ENCODE measurements around the gene HDLBP.

The HDLBP gene

DNA sequence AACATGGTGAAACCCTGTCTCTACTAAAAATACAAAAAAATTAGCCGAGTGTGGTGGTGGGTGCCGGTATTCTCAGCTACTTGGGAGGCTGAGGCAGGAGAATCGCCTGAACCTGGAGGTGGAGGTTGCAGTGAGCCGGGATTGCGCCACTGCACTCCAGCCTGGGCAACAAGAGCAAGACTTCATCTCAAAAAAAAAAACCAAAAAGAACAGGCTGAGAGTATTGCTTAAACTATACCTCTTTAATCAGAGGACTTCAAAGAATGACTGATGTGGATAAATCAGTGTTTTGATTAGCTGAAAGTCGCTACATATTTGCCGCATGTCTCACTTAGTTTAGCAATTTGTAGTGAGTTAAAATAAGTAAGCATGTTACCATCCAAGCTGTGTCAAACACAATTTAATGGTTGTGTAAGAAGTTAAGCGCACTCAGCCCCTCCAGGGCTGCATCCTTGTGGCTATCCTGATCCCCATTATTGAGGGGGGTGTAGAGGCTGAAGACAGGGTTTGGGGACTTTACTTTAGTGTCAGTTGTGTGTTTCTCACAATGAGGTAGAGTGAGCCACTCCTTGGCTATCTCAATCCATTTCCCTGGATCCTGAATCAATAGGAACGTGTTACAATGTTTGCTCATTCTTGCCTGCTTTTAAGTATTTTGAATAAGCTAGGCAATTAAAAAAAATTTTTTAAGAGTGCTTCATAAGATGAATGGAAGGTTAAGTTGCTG lies 29.6 kb upstream of the HDLBP start:
- Histone ChIP-seq H3K4me3 (replicated peaks; ENCODE audit: insufficient read depth, low read length) (no peak overlapping the region), H3K27me3 (ENCODE audit: insufficient read depth, poor library complexity, severe bottlenecking) (no peaks in the 10 kb centered on the region), H3K27ac (replicated peaks) (no peak overlapping the region)
- no peak for DNase-seq (ENCODE audit: low read depth in 1 of 2, low spot score in 1 of 2)
- TF ChIP-seq, protein P1, sequence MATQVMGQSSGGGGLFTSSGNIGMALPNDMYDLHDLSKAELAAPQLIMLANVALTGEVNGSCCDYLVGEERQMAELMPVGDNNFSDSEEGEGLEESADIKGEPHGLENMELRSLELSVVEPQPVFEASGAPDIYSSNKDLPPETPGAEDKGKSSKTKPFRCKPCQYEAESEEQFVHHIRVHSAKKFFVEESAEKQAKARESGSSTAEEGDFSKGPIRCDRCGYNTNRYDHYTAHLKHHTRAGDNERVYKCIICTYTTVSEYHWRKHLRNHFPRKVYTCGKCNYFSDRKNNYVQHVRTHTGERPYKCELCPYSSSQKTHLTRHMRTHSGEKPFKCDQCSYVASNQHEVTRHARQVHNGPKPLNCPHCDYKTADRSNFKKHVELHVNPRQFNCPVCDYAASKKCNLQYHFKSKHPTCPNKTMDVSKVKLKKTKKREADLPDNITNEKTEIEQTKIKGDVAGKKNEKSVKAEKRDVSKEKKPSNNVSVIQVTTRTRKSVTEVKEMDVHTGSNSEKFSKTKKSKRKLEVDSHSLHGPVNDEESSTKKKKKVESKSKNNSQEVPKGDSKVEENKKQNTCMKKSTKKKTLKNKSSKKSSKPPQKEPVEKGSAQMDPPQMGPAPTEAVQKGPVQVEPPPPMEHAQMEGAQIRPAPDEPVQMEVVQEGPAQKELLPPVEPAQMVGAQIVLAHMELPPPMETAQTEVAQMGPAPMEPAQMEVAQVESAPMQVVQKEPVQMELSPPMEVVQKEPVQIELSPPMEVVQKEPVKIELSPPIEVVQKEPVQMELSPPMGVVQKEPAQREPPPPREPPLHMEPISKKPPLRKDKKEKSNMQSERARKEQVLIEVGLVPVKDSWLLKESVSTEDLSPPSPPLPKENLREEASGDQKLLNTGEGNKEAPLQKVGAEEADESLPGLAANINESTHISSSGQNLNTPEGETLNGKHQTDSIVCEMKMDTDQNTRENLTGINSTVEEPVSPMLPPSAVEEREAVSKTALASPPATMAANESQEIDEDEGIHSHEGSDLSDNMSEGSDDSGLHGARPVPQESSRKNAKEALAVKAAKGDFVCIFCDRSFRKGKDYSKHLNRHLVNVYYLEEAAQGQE (IDR thresholded peaks at IDR 0.05; ENCODE audit: insufficient replicate concordance, low read depth) = no peak
- TF ChIP-seq, protein P2, sequence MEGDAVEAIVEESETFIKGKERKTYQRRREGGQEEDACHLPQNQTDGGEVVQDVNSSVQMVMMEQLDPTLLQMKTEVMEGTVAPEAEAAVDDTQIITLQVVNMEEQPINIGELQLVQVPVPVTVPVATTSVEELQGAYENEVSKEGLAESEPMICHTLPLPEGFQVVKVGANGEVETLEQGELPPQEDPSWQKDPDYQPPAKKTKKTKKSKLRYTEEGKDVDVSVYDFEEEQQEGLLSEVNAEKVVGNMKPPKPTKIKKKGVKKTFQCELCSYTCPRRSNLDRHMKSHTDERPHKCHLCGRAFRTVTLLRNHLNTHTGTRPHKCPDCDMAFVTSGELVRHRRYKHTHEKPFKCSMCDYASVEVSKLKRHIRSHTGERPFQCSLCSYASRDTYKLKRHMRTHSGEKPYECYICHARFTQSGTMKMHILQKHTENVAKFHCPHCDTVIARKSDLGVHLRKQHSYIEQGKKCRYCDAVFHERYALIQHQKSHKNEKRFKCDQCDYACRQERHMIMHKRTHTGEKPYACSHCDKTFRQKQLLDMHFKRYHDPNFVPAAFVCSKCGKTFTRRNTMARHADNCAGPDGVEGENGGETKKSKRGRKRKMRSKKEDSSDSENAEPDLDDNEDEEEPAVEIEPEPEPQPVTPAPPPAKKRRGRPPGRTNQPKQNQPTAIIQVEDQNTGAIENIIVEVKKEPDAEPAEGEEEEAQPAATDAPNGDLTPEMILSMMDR (IDR thresholded peaks at IDR 0.05; ENCODE audit: insufficient read depth, low read length) = no peak
- TF ChIP-seq POLR2AphosphoS5 (IDR thresholded peaks at IDR 0.05; ENCODE audit: low read depth) (no peak), SPI1 (IDR thresholded peaks at IDR 0.05; ENCODE audit: borderline replicate concordance, low read depth) (no peak), GABPA (IDR thresholded peaks at IDR 0.05; ENCODE audit: low read depth) (no peak)

DNA sequence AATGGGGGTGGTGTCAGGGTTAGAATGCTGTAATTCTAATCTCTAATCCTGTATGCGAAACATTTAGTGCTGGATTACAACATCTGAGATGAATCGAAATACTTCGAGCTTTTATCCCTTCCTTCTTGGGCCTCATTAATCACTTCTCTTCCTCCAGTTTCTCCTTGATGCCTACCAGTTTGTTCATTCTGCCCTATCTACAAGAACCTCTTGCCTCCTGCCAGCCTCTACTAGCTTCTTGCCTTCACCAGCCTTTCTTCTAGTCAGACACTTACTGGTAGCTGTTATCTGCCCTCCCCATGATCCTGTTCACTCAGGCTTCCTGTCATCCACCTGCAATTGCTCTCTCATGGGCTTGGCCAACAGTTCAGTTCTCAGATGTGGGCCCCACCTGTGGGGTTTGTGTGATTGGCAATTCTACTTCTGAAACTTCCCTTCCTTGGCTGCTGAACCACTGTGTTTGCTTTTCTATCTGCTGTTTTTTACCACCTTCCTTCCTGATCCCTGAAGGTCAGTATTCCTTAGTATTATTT lies 25.2 kb upstream of the HDLBP start:
- no peak for TF ChIP-seq GABPA (IDR thresholded peaks at IDR 0.05; ENCODE audit: low read depth)
- Histone ChIP-seq H3K4me3 (replicated peaks; ENCODE audit: insufficient read depth, low read length) (no peak overlapping the region), H3K27me3 (ENCODE audit: insufficient read depth, poor library complexity, severe bottlenecking) (no peaks in the 10 kb centered on the region), H3K27ac (replicated peaks) (peak overlapping the region; percentile 37)
- peak in 1 of 2 experiments; percentile 31 for DNase-seq (ENCODE audit: low read depth in 1 of 2, low spot score in 1 of 2)

DNA sequence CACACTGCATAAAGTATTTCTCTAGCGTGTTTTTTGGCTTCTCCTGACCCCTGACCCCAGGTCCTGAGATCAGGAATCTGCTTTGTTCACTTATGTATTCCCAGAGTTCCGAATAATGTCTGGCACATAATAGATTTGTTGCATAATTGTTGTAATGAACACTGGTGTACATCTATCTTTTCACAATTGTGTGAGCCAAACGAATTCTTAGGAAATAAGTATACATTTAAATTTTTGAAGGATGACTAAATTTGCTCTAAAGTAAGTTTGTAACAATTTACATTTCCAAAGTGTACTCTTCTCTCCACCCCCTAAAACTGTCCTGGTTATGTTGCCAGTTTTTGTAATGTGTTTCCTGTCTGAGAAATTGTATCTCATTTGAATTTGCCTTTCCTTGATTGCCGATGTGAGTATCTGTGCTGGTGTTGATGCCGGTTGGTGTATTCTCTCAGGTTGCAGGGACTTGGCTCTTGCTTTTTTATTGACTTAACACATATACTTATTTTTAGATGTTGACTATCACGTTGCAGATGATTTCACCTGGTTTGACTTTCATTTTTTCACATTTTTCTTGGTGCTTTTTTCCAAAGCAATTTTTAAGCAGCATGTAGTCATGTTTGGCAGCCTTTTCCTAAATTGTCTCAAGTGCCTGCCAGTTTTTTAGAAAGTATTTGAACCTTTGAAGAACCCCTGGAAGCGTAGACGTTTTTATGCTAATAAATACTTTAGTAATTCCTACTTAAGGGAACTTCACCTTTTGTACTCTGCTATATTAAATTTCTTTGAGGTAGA lies 24.6 kb upstream of the HDLBP start:
- peak overlapping the region; percentile 37 for H3K27ac ChIP-seq (replicated peaks)
- no peak overlapping the region for H3K4me3 ChIP-seq (replicated peaks; ENCODE audit: insufficient read depth, low read length)
- DNase-seq (ENCODE audit: low read depth in 1 of 2, low spot score in 1 of 2) = no peak
- H3K27me3 ChIP-seq (ENCODE audit: insufficient read depth, poor library complexity, severe bottlenecking) = no peaks in the 10 kb centered on the region
- TF ChIP-seq, protein P2 (IDR thresholded peaks at IDR 0.05; ENCODE audit: insufficient read depth, low read length) = no peak
- TF ChIP-seq, protein P1 (IDR thresholded peaks at IDR 0.05; ENCODE audit: insufficient replicate concordance, low read depth) = no peak
- TF ChIP-seq GABPA (IDR thresholded peaks at IDR 0.05; ENCODE audit: low read depth) = no peak
- no peak for TF ChIP-seq POLR2AphosphoS5 (IDR thresholded peaks at IDR 0.05; ENCODE audit: low read depth)

DNA sequence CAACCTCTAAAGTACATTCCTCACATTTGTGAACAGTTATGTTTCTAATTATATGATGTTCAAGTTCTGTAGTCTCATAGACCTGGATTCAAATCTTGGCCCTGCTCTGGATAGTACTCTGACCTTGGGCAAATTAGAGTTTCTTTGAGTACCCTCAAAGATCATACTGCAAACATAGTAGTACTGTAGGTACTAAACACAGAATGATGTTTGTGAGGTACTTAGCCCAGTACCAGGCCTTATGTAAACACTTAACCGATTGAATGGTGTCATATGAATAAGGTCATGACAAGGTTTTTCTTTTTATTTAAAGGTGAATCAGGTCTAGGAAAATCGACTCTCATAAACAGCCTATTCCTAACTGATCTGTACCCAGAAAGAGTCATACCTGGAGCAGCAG lies 19.3 kb upstream of the HDLBP start:
- DNase-seq (ENCODE audit: low read depth in 1 of 2, low spot score in 1 of 2) = no peak
- Histone ChIP-seq H3K27me3 (ENCODE audit: insufficient read depth, poor library complexity, severe bottlenecking) (no peaks in the 10 kb centered on the region), H3K27ac (replicated peaks) (no peak overlapping the region), H3K4me3 (replicated peaks; ENCODE audit: insufficient read depth, low read length) (no peak overlapping the region)
- TF ChIP-seq GABPA (IDR thresholded peaks at IDR 0.05; ENCODE audit: low read depth) (no peak), POLR2AphosphoS5 (IDR thresholded peaks at IDR 0.05; ENCODE audit: low read depth) (no peak), SPI1 (IDR thresholded peaks at IDR 0.05; ENCODE audit: borderline replicate concordance, low read depth) (no peak)
- TF ChIP-seq, protein P1 (IDR thresholded peaks at IDR 0.05; ENCODE audit: insufficient replicate concordance, low read depth) = no peak
- TF ChIP-seq, protein P2 (IDR thresholded peaks at IDR 0.05; ENCODE audit: insufficient read depth, low read length) = no peak

Data from HL-60 (cell line).